ENCODE data around the gene OVOL3. TPM values are rescaled to one million over a fixed set of nuclear protein-coding genes. Genes with fewer than 3 reads are reported as not detected.
"Not testable (repeated sequence)": the region's sequence is repeated elsewhere in the genome, so short reads cannot be mapped to it uniquely, and the experiment has no call there.

Gene OVOL3
- polyA plus RNA-seq, 1 donor = not detected

GRCh38 chr19:36101550-36102327, 9.2 kb upstream of the OVOL3 start:
- DNase-seq = no peak

- DNase-seq = no peak
These were observed 7.8 kb upstream of the OVOL3 start for GRCh38 chr19:36103040-36103626.

- DNase-seq = no peak
These were observed 6.9 kb upstream of the OVOL3 start for GRCh38 chr19:36103842-36104552.

- DNase-seq = no peak
These were observed 4.5 kb upstream of the OVOL3 start for GRCh38 chr19:36106441-36106840.

- DNase-seq = no peak
These were observed 4.0 kb upstream of the OVOL3 start for GRCh38 chr19:36106991-36107390.

- no peak for DNase-seq
These were observed 2.3 kb upstream of the OVOL3 start for GRCh38 chr19:36108684-36109083.

- no peak for DNase-seq
These were observed 227 bp downstream of the OVOL3 start for GRCh38 chr19:36111200-36111539.

GRCh38 chr19:36112678-36113077, 1.7 kb downstream of the OVOL3 start:
- DNase-seq = no peak

- DNase-seq = no peak
These were observed 2.5 kb downstream of the OVOL3 start for GRCh38 chr19:36113425-36113824.

- DNase-seq = no peak
These were observed 3.2 kb downstream of the OVOL3 start for GRCh38 chr19:36113894-36114720.

GRCh38 chr19:36114721-36115452, 3.9 kb downstream of the OVOL3 start, which contains the start of gene POLR2I:
POLR2I (minus strand) TSS chr19:36114875; CDS start chr19:36114856, 19 bp downstream.
- DNase-seq = peak; percentile 99

GRCh38 chr19:36115453-36116343, 4.8 kb downstream of the OVOL3 start, which contains the start of gene TBCB:
TBCB (plus strand) TSS chr19:36115468; CDS start chr19:36115561, 93 bp downstream.
- DNase-seq = no peak

GRCh38 chr19:36116344-36116637, 5.3 kb downstream of the OVOL3 start:
- no peak for DNase-seq

- DNase-seq = no peak
These were observed 9.4 kb downstream of the OVOL3 start for GRCh38 chr19:36120092-36120983.

GRCh38 chr19:36120984-36121358, 10.0 kb downstream of the OVOL3 start:
- no peak for DNase-seq

GRCh38 chr19:36121486-36122124, 10.7 kb downstream of the OVOL3 start:
- DNase-seq = no peak

GRCh38 chr19:36125557-36125956, 14.6 kb downstream of the OVOL3 start:
- no peak for DNase-seq

GRCh38 chr19:36128392-36128736, 17.4 kb downstream of the OVOL3 start:
- DNase-seq = peak; percentile 13

GRCh38 chr19:36131221-36131620, 20.3 kb downstream of the OVOL3 start:
- not testable (repeated sequence) for DNase-seq

- not testable (repeated sequence) for DNase-seq
These were observed 23.9 kb downstream of the OVOL3 start for GRCh38 chr19:36134867-36135266.
